ENCODE results near the gene NAIF1.

DNA sequence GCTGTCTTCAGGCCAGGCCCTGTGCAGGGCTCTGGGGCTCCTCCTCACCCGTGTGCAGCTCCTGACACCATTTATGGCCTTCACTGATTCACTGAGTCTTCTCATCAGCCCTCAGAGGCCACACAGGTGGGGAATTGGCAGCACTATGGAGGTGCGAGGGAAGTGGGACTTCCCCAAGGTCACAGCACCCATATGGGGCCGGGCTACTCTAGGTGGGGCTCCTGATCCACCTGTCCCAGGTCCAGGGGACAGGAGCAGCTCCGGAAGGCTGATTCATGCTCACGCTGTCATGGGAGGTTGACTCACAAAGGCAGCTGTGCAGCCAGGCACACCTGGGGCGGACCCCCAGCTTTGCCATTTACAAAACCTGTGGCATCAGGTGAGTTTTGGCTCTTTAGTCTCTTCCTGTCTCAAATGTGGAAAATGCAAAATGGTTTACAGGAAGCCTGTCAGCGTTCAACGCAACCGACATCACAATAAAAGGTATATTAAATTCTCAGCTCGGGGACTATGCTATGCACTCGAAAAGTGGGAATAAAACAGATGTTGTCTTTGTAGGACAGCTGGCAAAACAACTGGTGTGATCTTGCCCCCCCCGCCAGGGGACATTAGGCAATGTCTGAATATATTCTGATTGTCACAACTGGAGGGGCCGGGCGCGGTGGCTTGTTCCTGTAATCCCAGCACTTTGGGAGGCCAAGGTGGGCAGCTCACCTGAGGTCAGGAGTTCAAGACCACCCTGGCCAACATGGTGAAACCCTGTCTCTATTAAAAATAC, 15.0 kb downstream of the NAIF1 start:
- TF ChIP-seq CTCF (IDR thresholded peaks at IDR 0.05) = no peak
- no peak for TF ChIP-seq EZH2phosphoT487 (IDR thresholded peaks at IDR 0.05)
- no peak for TF ChIP-seq EZH2 (IDR thresholded peaks at IDR 0.05)
